Measurements from ENCODE around the gene ANKRD12. TPM values are rescaled to one million over a fixed set of nuclear protein-coding genes. Genes with fewer than 3 reads are reported as not detected.
A peak's percentile ranks its signal among the peaks of the same experiment; 100 is the strongest.

Gene ANKRD12
- polyA plus RNA-seq, 1 donor (not counting 4 experiments of a cell fraction or from before 2014, with no cell fraction given) = 8.0 TPM

DNA sequence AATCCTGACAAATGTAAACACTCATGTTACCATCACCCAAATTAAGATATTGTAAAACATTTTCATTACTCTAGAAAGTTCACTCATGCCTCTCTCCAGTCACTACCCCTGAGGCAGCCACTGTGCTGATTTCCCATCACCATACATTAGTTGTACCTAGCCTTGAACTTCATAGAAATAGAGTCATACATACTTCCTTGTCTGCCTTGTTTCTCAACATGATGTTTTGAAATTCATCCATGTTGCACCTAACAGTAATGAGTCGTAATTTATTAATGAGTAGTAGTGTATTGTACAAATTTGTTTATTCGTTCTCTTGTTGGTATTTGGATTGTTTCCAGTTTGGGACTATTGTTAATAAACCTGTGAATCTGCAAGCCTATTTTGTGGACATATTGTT, 149.0 kb downstream of the ANKRD12 start:
- H3K9ac ChIP-seq (ENCODE audit: control insufficient read depth, extremely low read depth, insufficient read depth, low read length) = no peak overlapping the region
- no peaks in the 10 kb centered on the region for H3K36me3 ChIP-seq (ENCODE audit: control insufficient read depth in 2 of 2, extremely low read depth in 1 of 2, insufficient read depth in 2 of 2, low read length in 2 of 2)
- DNase-seq (ENCODE audit: low read depth, low spot score) = no peak
- dilution Hi-C loops (cut with MboI; ENCODE audit: extremely low pct_ligation_motif_present, low sequenced_read_pairs) = no loop called here
- H2AFZ ChIP-seq (ENCODE audit: control insufficient read depth, low read length) = no peak overlapping the region
- H3K4me3 ChIP-seq (ENCODE audit: control insufficient read depth in 2 of 3, extremely low read depth in 1 of 3, insufficient read depth in 2 of 3, low read depth in 1 of 3, low read length in 3 of 3) = no peak overlapping the region
- TF ChIP-seq CTCF (optimal IDR thresholded peaks at IDR 0.05 in 1 of 3, IDR thresholded peaks at IDR 0.05 in 1 of 3, conservative IDR thresholded peaks at IDR 0.05 in 1 of 3; ENCODE audit: extremely low read depth in 1 of 3, insufficient read depth in 2 of 3, low read length in 3 of 3) (no peak), EZH2 (IDR thresholded peaks at IDR 0.05; ENCODE audit: low read length) (no peak)
- H3K9me3 ChIP-seq (ENCODE audit: control insufficient read depth, low read depth, low read length) = no peaks in the 10 kb centered on the region
- peaks cover 4% of the 10 kb centered on the region for H3K4me1 ChIP-seq (ENCODE audit: control insufficient read depth, extremely low read depth, insufficient read depth, low read length)
- no peaks in the 10 kb centered on the region for H3K9me1 ChIP-seq (ENCODE audit: control insufficient read depth, extremely low read depth, insufficient read depth, low read length)
- H3K79me2 ChIP-seq (ENCODE audit: control insufficient read depth, insufficient read depth, low read length) = no peaks in the 10 kb centered on the region
- H3K4me2 ChIP-seq (ENCODE audit: control insufficient read depth, extremely low read depth, insufficient read depth, low read depth, low read length) = no peak overlapping the region
- no peaks in the 10 kb centered on the region for H3K27me3 ChIP-seq (ENCODE audit: control insufficient read depth, extremely low read depth, insufficient read depth, low read length)
- no peak overlapping the region for H3K27ac ChIP-seq (ENCODE audit: control insufficient read depth, insufficient read depth, low read length)
- H4K20me1 ChIP-seq (ENCODE audit: control insufficient read depth, extremely low read depth, insufficient read depth, low read length) = no peaks in the 10 kb centered on the region
- no peak for FAIRE-seq

DNA sequence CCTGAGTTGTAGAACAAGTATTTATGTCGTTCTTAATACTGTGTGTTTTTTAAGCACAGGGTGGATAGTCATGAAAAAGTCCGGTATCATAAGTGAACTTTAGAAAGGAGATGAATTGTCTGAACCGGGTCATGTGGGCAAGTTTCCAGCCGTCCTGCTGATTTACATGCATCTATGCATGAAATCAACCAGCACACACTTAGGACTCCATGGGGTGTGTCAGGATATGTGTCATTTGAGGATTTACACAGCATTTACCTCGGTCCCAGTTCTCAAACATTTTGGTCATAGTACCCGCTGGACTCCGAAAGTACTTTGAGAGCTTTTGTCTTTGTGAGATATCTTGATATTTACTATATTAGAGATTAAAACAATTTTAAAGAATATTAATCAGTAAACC, 150.5 kb downstream of the ANKRD12 start:
- Histone ChIP-seq H4K20me1 (ENCODE audit: control insufficient read depth, extremely low read depth, insufficient read depth, low read length) (no peaks in the 10 kb centered on the region), H3K9ac (ENCODE audit: control insufficient read depth, extremely low read depth, insufficient read depth, low read length) (no peak overlapping the region), H2AFZ (ENCODE audit: control insufficient read depth, low read length) (no peak overlapping the region), H3K4me1 (ENCODE audit: control insufficient read depth, extremely low read depth, insufficient read depth, low read length) (peaks cover 4% of the 10 kb centered on the region), H3K36me3 (ENCODE audit: control insufficient read depth in 2 of 2, extremely low read depth in 1 of 2, insufficient read depth in 2 of 2, low read length in 2 of 2) (no peaks in the 10 kb centered on the region), H3K9me1 (ENCODE audit: control insufficient read depth, extremely low read depth, insufficient read depth, low read length) (no peaks in the 10 kb centered on the region), H3K4me2 (ENCODE audit: control insufficient read depth, extremely low read depth, insufficient read depth, low read depth, low read length) (no peak overlapping the region), H3K4me3 (ENCODE audit: control insufficient read depth in 2 of 3, extremely low read depth in 1 of 3, insufficient read depth in 2 of 3, low read depth in 1 of 3, low read length in 3 of 3) (no peak overlapping the region), H3K27me3 (ENCODE audit: control insufficient read depth, extremely low read depth, insufficient read depth, low read length) (no peaks in the 10 kb centered on the region), H3K79me2 (ENCODE audit: control insufficient read depth, insufficient read depth, low read length) (no peaks in the 10 kb centered on the region), H3K9me3 (ENCODE audit: control insufficient read depth, low read depth, low read length) (no peaks in the 10 kb centered on the region), H3K27ac (ENCODE audit: control insufficient read depth, insufficient read depth, low read length) (no peak overlapping the region)
- no peak for TF ChIP-seq CTCF (optimal IDR thresholded peaks at IDR 0.05 in 1 of 3, IDR thresholded peaks at IDR 0.05 in 1 of 3, conservative IDR thresholded peaks at IDR 0.05 in 1 of 3; ENCODE audit: extremely low read depth in 1 of 3, insufficient read depth in 2 of 3, low read length in 3 of 3)
- no peak for TF ChIP-seq EZH2 (IDR thresholded peaks at IDR 0.05; ENCODE audit: low read length)
- peak; percentile 13 for FAIRE-seq
- no peak for DNase-seq (ENCODE audit: low read depth, low spot score)
- dilution Hi-C loops (cut with MboI; ENCODE audit: extremely low pct_ligation_motif_present, low sequenced_read_pairs) = no loop called here
